ENCODE results near the gene SYT6.
"Not testable (repeated sequence)": the region's sequence is repeated elsewhere in the genome, so short reads cannot be mapped to it uniquely, and the experiment has no call there.

The SYT6 gene

GRCh38 chr1:114075105-114075504 lies 78.6 kb downstream of the SYT6 start:
- no peak overlapping the region for H3K9ac ChIP-seq (ENCODE audit: low read depth in 1 of 2, low read length in 2 of 2)
- H3K27ac ChIP-seq (ENCODE audit: low read depth in 2 of 2, low read length in 2 of 2): no peak overlapping the region
- no peak overlapping the region for H3K4me3 ChIP-seq (ENCODE audit: low read length in 2 of 2)
- H3K36me3 ChIP-seq (ENCODE audit: control insufficient read depth in 2 of 2, insufficient read depth in 2 of 2, low read length in 2 of 2): no peaks in the 10 kb centered on the region
- H3K4me1 ChIP-seq (ENCODE audit: control insufficient read depth in 2 of 2, insufficient read depth in 2 of 2, low read length in 2 of 2): no peaks in the 10 kb centered on the region
- H3K9me3 ChIP-seq (ENCODE audit: control insufficient read depth in 2 of 2, low read length in 2 of 2): peaks cover 0 to 4% of the 10 kb centered on the region in 2 donors
- no peaks in the 10 kb centered on the region for H3K27me3 ChIP-seq (ENCODE audit: control insufficient read depth in 2 of 2, insufficient read depth in 2 of 2, low read length in 2 of 2)

DNA sequence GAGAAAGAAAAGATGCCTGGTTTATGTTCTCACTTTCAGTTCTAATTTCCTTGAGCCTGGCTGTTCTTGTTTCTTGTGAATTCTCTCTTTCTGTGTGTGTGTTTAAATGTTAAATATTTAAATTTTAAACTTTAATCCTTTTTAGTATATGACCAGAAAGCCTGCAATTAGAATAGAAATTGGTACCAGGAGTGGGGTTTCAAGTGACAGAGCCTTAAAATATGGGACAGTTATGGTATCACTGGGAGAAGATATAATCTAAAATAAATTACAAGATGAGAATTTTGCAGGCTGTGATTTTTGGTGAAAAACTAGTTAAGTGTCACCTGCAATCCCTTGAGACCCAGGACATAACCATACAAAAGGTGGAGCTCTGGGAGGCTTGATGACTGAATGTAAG lies 81.4 kb downstream of the SYT6 start:
- H3K27ac ChIP-seq (ENCODE audit: low read depth in 2 of 2, low read length in 2 of 2): no peak overlapping the region

DNA sequence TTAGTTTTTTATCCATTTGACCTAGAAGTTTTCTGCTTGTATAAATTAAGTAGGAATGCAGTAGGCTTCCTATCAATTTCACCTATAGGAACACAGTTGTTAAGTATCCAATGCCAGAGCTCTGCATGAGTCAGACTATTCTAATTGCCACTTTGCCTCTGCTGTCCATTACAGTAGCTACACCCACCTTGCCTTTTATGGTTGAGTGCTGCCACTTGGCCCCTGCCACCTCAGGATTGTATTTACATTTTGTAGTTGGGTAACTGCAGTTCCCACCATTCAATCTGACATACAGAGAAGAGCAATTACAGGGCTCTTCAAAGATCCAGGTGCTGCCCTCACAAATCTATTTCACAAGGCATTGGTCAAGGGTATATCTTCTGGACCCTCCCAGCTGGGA lies 83.9 kb downstream of the SYT6 start:
- not testable (repeated sequence) for H3K9me3 ChIP-seq (ENCODE audit: control insufficient read depth in 2 of 2, low read length in 2 of 2); H3K4me3 ChIP-seq (ENCODE audit: low read length in 2 of 2); H3K27ac ChIP-seq (ENCODE audit: low read depth in 2 of 2, low read length in 2 of 2); H3K27me3 ChIP-seq (ENCODE audit: control insufficient read depth in 2 of 2, insufficient read depth in 2 of 2, low read length in 2 of 2); H3K4me1 ChIP-seq (ENCODE audit: control insufficient read depth in 2 of 2, insufficient read depth in 2 of 2, low read length in 2 of 2); H3K9ac ChIP-seq (ENCODE audit: low read depth in 1 of 2, low read length in 2 of 2); H3K36me3 ChIP-seq (ENCODE audit: control insufficient read depth in 2 of 2, insufficient read depth in 2 of 2, low read length in 2 of 2)

More for the DNA sequence above, 81.4 kb downstream of the SYT6 start:
- Histone ChIP-seq H3K9ac (ENCODE audit: low read depth in 1 of 2, low read length in 2 of 2) (no peak overlapping the region), H3K4me3 (ENCODE audit: low read length in 2 of 2) (no peak overlapping the region), H3K4me1 (ENCODE audit: control insufficient read depth in 2 of 2, insufficient read depth in 2 of 2, low read length in 2 of 2) (no peaks in the 10 kb centered on the region), H3K27me3 (ENCODE audit: control insufficient read depth in 2 of 2, insufficient read depth in 2 of 2, low read length in 2 of 2) (no peaks in the 10 kb centered on the region), H3K9me3 (ENCODE audit: control insufficient read depth in 2 of 2, low read length in 2 of 2) (peaks cover 0 to 4% of the 10 kb centered on the region in 2 donors), H3K36me3 (ENCODE audit: control insufficient read depth in 2 of 2, insufficient read depth in 2 of 2, low read length in 2 of 2) (no peaks in the 10 kb centered on the region)

- not testable (repeated sequence) for H3K9me3 ChIP-seq (ENCODE audit: control insufficient read depth in 2 of 2, low read length in 2 of 2); H3K36me3 ChIP-seq (ENCODE audit: control insufficient read depth in 2 of 2, insufficient read depth in 2 of 2, low read length in 2 of 2); H3K27ac ChIP-seq (ENCODE audit: low read depth in 2 of 2, low read length in 2 of 2); H3K4me1 ChIP-seq (ENCODE audit: control insufficient read depth in 2 of 2, insufficient read depth in 2 of 2, low read length in 2 of 2); H3K4me3 ChIP-seq (ENCODE audit: low read length in 2 of 2); H3K27me3 ChIP-seq (ENCODE audit: control insufficient read depth in 2 of 2, insufficient read depth in 2 of 2, low read length in 2 of 2); H3K9ac ChIP-seq (ENCODE audit: low read depth in 1 of 2, low read length in 2 of 2)
Measured at GRCh38 chr1:114068684-114069083, 85.0 kb downstream of the SYT6 start.

DNA sequence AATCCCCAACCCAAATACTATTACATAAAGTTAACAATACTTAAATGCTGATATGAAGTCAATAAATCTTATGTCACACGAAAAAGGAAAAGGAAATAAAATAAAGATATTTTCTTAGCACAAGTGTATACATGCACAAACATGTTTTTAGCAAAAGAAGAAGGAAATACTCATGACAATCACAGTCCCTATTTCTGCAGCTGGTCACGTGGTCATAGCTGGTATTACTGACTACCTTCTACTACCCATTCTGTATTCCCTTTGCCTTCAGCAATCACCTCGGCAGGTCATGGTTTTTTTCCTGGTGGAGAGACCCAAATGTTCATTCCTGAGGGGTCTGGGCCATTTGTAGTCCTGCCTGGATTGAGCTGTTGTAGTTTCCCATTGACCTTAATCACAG lies 88.0 kb downstream of the SYT6 start:
- not testable (repeated sequence) for H3K27ac ChIP-seq (ENCODE audit: low read depth in 2 of 2, low read length in 2 of 2); H3K36me3 ChIP-seq (ENCODE audit: control insufficient read depth in 2 of 2, insufficient read depth in 2 of 2, low read length in 2 of 2); H3K9me3 ChIP-seq (ENCODE audit: control insufficient read depth in 2 of 2, low read length in 2 of 2)

GRCh38 chr1:114063544-114063943 lies 90.1 kb downstream of the SYT6 start:
- no peak overlapping the region for H3K9ac ChIP-seq (ENCODE audit: low read depth in 1 of 2, low read length in 2 of 2)

More for the DNA sequence above, 88.0 kb downstream of the SYT6 start:
- H3K4me1 ChIP-seq (ENCODE audit: control insufficient read depth in 2 of 2, insufficient read depth in 2 of 2, low read length in 2 of 2); H3K4me3 ChIP-seq (ENCODE audit: low read length in 2 of 2); H3K27me3 ChIP-seq (ENCODE audit: control insufficient read depth in 2 of 2, insufficient read depth in 2 of 2, low read length in 2 of 2); H3K9ac ChIP-seq (ENCODE audit: low read depth in 1 of 2, low read length in 2 of 2): not testable (repeated sequence)

DNA sequence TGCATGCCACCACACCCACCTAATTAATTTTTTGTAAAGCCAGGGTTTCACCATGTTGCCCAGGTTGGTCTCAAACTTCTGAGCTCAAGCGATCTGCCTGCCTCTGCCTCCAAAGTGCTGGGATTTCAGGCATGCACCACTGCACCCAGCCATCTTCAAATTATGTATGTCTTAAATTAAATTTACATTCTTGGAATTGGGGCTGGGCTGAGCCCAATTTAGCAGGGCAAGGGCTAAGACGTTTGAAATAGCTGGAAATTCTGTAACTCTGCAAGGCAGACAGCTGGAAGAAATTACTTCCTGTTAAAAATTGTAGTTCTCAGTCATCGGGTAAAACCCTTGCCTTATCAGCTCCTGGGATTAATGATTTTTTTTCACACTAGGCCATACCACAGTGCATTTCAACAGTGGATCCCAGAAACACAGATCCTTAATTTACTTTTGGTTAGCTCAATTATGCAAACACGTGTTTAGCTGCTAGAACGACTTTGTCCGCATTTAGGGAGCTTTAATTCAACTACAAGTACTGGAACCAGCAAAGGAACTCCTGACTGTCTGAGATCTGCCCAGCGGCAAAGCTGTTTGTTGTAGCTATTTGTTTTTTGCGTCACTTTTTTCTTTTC lies 91.1 kb downstream of the SYT6 start:
- H3K27me3 ChIP-seq (ENCODE audit: control insufficient read depth in 2 of 2, insufficient read depth in 2 of 2, low read length in 2 of 2): no peaks in the 10 kb centered on the region
- no peak overlapping the region for H3K4me3 ChIP-seq (ENCODE audit: low read length in 2 of 2)
- no peak overlapping the region for H3K9ac ChIP-seq (ENCODE audit: low read depth in 1 of 2, low read length in 2 of 2)
- H3K9me3 ChIP-seq (ENCODE audit: control insufficient read depth in 2 of 2, low read length in 2 of 2): no peaks in the 10 kb centered on the region
- no peaks in the 10 kb centered on the region for H3K4me1 ChIP-seq (ENCODE audit: control insufficient read depth in 2 of 2, insufficient read depth in 2 of 2, low read length in 2 of 2)
- H3K36me3 ChIP-seq (ENCODE audit: control insufficient read depth in 2 of 2, insufficient read depth in 2 of 2, low read length in 2 of 2): no peaks in the 10 kb centered on the region
- no peak overlapping the region for H3K27ac ChIP-seq (ENCODE audit: low read depth in 2 of 2, low read length in 2 of 2)

More at GRCh38 chr1:114063544-114063943, 90.1 kb downstream of the SYT6 start:
- Histone ChIP-seq H3K9me3 (ENCODE audit: control insufficient read depth in 2 of 2, low read length in 2 of 2) (no peaks in the 10 kb centered on the region), H3K36me3 (ENCODE audit: control insufficient read depth in 2 of 2, insufficient read depth in 2 of 2, low read length in 2 of 2) (no peaks in the 10 kb centered on the region), H3K4me3 (ENCODE audit: low read length in 2 of 2) (no peak overlapping the region), H3K27ac (ENCODE audit: low read depth in 2 of 2, low read length in 2 of 2) (no peak overlapping the region), H3K27me3 (ENCODE audit: control insufficient read depth in 2 of 2, insufficient read depth in 2 of 2, low read length in 2 of 2) (no peaks in the 10 kb centered on the region), H3K4me1 (ENCODE audit: control insufficient read depth in 2 of 2, insufficient read depth in 2 of 2, low read length in 2 of 2) (no peaks in the 10 kb centered on the region)

DNA sequence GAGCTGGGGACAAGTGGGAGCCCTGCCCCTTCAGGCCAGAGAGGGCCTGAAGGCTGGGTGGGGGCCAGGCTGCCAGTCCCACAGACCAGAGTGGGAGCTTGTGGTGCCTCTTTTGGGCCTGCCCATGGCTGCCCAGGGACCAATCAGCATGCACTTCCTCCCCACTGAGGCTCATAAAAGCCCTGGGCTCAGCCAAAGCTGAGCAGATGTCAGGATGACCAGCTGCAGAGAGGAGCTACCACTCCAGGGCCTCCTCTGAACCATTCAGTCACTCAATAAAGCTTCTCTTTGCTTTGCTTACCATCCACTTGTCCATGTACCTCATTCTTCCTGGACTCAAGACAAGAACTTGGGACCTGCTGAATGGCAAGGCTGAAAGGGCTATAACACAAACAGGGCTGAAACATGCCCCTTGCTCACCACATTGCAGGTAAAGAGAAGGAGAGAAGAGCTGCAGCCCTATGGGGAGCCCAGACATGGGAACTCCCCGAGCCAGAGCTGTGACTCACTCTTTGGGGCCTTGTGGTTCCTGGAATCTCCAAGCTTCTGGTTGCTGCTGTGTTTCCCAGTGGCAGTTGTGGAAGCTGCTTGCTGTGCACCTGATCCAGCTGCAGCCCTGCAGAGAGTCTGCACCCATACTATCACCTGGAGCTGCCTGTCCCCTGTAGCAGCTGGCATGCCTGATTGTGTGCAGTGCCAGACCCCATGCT lies 92.4 kb downstream of the SYT6 start:
- Histone ChIP-seq H3K27me3 (ENCODE audit: control insufficient read depth in 2 of 2, insufficient read depth in 2 of 2, low read length in 2 of 2) (no peaks in the 10 kb centered on the region), H3K4me1 (ENCODE audit: control insufficient read depth in 2 of 2, insufficient read depth in 2 of 2, low read length in 2 of 2) (no peaks in the 10 kb centered on the region), H3K9ac (ENCODE audit: low read depth in 1 of 2, low read length in 2 of 2) (no peak overlapping the region), H3K9me3 (ENCODE audit: control insufficient read depth in 2 of 2, low read length in 2 of 2) (no peaks in the 10 kb centered on the region), H3K36me3 (ENCODE audit: control insufficient read depth in 2 of 2, insufficient read depth in 2 of 2, low read length in 2 of 2) (no peaks in the 10 kb centered on the region), H3K4me3 (ENCODE audit: low read length in 2 of 2) (no peak overlapping the region), H3K27ac (ENCODE audit: low read depth in 2 of 2, low read length in 2 of 2) (no peak overlapping the region)

DNA sequence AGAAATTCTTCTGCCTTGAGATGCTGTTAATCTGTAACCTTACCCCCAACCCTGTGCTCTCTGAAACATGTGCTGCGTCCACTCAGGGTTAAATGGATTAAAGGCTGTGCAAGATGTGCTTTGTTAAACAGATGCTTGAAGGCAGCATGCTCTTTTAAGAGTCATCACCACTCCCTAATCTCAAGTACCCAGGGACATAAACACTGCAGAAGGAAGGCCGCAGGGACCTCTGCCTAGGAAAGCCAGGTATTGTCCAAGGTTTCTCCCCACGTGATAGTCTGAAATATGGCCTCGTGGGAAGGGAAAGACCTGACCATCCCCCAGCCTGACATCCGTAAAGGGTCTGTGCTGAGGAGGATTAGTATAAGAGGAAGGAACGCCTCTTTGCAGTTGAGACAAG lies 95.4 kb downstream of the SYT6 start:
- not testable (repeated sequence) for H3K9ac ChIP-seq (ENCODE audit: low read depth in 1 of 2, low read length in 2 of 2); H3K27me3 ChIP-seq (ENCODE audit: control insufficient read depth in 2 of 2, insufficient read depth in 2 of 2, low read length in 2 of 2); H3K9me3 ChIP-seq (ENCODE audit: control insufficient read depth in 2 of 2, low read length in 2 of 2); H3K4me1 ChIP-seq (ENCODE audit: control insufficient read depth in 2 of 2, insufficient read depth in 2 of 2, low read length in 2 of 2); H3K4me3 ChIP-seq (ENCODE audit: low read length in 2 of 2); H3K36me3 ChIP-seq (ENCODE audit: control insufficient read depth in 2 of 2, insufficient read depth in 2 of 2, low read length in 2 of 2); H3K27ac ChIP-seq (ENCODE audit: low read depth in 2 of 2, low read length in 2 of 2)

DNA sequence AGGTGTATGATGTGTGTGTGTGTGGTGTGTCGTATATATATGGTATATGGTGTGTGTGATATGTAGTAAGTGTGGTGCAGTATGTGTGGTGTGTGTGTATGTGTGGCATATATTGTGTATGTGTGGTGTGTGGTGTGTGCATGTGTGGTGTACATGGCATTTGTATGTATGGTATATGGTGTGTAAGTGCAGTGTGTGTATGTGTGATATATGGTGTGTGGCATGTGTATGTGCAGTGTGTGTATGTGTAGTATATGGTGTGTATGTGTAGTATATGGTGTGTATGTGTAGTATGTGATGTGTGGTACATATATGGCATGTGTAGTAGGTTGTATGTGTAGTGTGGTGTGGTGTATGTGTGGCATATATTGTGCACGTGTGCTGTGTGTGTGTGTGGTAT lies 99.5 kb downstream of the SYT6 start:
- H3K36me3 ChIP-seq (ENCODE audit: control insufficient read depth in 2 of 2, insufficient read depth in 2 of 2, low read length in 2 of 2): no peaks in the 10 kb centered on the region
- no peak overlapping the region for H3K9ac ChIP-seq (ENCODE audit: low read depth in 1 of 2, low read length in 2 of 2)
- H3K4me1 ChIP-seq (ENCODE audit: control insufficient read depth in 2 of 2, insufficient read depth in 2 of 2, low read length in 2 of 2): no peaks in the 10 kb centered on the region

More for the DNA sequence above, 99.5 kb downstream of the SYT6 start:
- peaks cover 0 to 2% of the 10 kb centered on the region in 2 donors for H3K27me3 ChIP-seq (ENCODE audit: control insufficient read depth in 2 of 2, insufficient read depth in 2 of 2, low read length in 2 of 2)
- no peaks in the 10 kb centered on the region for H3K9me3 ChIP-seq (ENCODE audit: control insufficient read depth in 2 of 2, low read length in 2 of 2)
- no peak overlapping the region for H3K27ac ChIP-seq (ENCODE audit: low read depth in 2 of 2, low read length in 2 of 2)
- H3K4me3 ChIP-seq (ENCODE audit: low read length in 2 of 2): no peak overlapping the region

All from mucosa of rectum (tissue), 2 donors.